ENCODE measurements around the gene UNC5A.

The UNC5A gene

GRCh38 chr5:176881816-176882566 lies 71.6 kb downstream of the UNC5A start:
- no peak for FAIRE-seq

DNA sequence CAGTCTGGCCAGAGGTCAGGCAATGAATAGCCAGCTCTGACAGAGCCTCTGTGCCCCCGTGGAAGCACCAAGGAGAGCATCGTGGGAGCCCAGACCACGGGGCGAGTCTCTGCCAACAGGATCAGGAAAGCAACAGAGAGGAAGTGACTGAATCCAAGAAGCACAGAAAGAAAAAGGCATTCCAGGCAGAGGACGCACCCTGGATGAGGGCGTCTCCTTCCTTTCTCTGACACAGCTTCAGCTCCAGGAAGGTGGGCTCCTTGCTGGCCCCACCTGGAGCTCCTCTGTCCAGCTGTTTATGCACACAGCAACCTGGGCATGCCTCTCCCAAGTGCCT lies 72.2 kb downstream of the UNC5A start:
- FAIRE-seq = no peak

GRCh38 chr5:176883700-176884570 lies 73.6 kb downstream of the UNC5A start:
- FAIRE-seq = no peak

- FAIRE-seq = no peak
Observed at GRCh38 chr5:176884571-176884890, 74.2 kb downstream of the UNC5A start.

- no peak for FAIRE-seq
Observed at GRCh38 chr5:176886336-176887251, 76.2 kb downstream of the UNC5A start.

DNA sequence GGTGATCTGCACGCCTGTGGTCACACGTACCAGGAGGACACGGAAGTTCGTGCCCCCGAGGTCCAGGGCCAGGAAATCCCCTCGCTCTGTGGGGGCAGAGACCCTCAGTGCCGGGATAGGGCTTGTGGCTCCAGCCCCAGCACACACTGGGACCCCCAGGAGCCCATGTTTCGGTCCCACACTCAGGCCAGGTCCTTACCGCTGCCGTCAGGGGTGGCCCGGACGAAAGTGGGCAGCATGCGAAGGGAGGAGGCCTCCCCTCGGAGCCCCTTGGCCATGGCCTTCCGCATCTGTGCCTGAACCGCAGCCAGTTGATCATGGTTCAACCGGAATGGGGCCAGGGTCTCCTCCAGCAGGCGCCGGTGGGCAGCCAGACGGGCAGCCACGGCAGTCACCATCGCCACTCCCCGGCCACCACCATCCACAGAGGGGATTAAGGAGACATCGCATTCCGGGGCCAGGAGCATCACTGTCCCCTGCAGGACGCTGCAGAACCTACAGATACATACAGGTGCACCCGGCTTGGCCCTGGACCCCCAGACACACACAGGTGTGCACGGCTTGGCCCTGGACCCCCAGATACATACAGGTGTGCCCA lies 77.0 kb downstream of the UNC5A start:
- FAIRE-seq = no peak

DNA sequence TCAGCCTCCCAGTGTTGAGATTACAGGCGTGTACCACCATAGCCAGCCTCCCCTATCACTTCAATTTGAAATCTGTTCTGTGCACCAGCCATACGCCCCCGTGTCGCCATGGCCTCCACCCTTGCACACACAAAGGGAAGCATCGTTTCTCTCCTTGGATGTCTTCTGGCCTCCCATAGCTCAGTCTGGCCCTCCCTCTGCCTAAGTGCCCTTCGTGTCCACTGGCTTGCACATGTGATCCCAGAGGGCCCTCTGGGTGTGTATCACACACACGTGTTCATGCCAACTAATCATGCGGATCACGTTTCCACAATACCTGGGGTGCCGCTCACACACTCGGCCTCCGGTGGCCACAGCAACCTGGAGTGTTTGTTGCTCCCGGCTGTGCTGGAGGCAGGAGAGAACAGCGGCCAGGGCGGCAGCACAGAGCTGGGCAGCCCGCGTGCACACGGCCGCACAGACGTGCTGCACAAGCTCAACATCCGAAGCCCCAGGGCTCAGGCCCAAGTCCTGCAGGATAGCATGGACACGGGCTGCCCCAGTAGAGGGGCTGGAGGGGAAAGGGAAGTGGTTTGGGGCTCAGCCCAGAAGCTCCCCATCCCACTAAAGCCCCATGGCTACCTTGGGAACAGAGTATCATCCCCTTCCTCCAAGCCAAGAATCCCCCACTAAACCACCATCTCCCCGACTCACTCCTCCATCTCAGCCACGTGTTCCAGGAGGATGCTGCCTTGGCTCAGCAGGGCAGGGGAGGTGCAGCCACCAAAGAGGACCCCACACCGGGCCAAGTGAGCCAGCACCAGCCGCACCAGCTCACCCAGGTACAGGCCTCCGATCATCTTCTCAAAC lies 77.9 kb downstream of the UNC5A start:
- FAIRE-seq = no peak

DNA sequence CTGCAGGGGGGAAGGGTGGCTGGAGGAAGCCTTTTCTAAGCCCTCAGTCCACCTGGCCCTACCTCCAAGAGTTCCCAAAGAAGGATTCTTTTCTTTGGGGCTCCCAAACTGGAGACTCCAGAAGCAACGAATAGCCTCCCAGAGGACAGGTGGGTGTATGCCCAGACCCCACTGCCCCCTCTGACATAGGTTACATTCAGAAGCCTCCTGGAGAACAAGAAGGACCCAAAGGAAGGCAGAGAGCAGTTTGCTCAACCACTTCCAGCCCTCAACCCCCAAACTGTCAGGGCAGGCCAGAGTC lies 78.5 kb downstream of the UNC5A start:
- no peak for FAIRE-seq

- no peak for FAIRE-seq
Observed at GRCh38 chr5:176889321-176890280, 79.2 kb downstream of the UNC5A start.

GRCh38 chr5:176890455-176891330 lies 80.3 kb downstream of the UNC5A start:
- FAIRE-seq = no peak

- no peak for FAIRE-seq
Observed at GRCh38 chr5:176891331-176891958, 81.1 kb downstream of the UNC5A start.

GRCh38 chr5:176892663-176893062 lies 82.3 kb downstream of the UNC5A start:
- no peak for FAIRE-seq

- FAIRE-seq = no peak
Observed at GRCh38 chr5:176894298-176894697, 83.9 kb downstream of the UNC5A start.

DNA sequence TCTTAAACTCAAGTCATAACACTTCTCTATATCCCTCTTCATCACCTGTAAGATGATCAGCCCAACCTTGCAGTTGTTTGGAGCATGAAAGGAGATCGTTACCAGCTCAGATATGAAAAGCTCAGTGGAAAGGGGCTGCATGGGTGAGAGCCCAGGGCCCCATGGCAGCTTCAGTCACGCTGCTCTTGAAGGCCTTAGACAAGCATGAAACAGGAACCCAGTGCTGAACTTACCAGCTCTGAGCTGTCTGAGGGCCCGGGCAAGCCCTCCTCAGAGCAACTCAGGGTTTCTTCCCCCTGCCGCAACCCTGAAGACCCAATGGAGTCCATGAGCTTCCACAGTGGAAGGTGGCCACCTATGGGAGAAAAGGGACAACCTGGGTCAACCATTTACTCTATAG lies 85.5 kb downstream of the UNC5A start:
- no peak for FAIRE-seq

DNA sequence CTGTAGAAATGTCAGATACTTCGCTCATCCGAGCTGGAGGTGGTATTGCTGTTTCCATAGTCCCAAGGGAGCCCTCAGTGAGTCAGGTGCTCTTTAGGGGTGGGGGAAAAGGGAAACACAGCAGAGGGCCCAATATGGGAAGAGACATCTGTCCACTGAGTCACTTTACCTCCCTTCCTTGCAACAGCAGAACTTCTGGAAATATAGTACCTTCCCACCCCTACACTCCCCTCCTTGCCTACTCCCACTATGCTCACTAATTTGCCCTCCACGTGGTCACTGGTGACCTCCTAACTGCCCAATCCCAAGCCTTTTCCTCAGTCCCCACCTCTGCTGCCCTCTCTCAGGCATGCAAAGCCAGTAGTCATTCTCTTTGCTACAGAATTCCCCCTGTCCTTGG lies 86.9 kb downstream of the UNC5A start:
- no peak for FAIRE-seq

- no peak for FAIRE-seq
Observed at GRCh38 chr5:176899296-176899891, 89.0 kb downstream of the UNC5A start, which contains the start of gene HK3. TSS of gene HK3 (minus strand) at chr5:176899346. CDS start at chr5:176896159, 3,187 bp downstream.

DNA sequence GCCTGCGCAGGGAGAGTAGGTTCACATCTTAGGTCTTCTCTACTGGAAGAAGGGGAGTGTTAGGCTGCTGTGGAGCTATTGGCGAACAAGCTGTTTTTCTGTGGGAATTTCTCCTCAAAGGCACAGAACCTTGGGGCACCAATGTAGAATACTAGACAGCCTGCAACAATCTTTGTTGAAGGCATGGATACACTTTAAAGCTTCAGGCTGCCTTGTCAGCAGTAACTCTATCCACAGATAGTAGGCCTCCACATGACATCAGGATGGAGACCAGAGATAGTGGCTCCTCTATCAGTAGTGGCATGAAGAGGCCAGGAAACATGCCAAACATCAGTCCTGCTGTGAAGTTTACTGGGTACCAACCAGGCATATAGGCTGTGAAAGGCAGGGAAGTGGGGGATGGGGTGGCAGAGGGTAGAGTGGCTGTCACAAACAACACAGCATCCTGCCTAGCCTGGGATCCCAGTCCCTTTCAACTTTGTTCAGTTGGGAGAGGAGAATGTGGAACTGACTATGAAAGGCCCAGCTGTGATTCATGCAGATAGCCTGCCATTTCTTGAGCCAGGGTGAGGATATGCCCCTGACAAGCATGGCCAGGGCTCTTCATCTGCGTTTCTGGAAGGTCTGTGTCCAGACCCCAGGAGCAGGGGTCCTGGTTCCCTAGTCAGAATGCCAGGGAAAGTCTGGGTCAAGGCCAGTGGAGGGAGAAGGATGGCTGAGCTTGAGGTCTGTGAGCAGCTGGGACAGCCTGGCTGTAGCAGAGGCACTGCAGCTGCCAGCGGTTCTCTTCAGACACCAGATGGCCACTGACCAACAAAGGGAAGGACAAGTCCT lies 89.8 kb downstream of the UNC5A start:
- no peak for FAIRE-seq

GRCh38 chr5:176900780-176901204 lies 90.4 kb downstream of the UNC5A start:
- FAIRE-seq = no peak
